Upper lobe of left lung (tissue), 6 donors: ENCODE results near the gene IMP3. TPM values are rescaled to one million over a fixed set of nuclear protein-coding genes. Genes with fewer than 3 reads are reported as not detected.

Experiments used
- ATAC-seq, 2 donors: fragments of 200-7000 bp; cut with Tn5 transposase; one replicate each; pipeline ENCODE4 v1.9.1; 2022; ENCODE audit warnings: mild to moderate bottlenecking in 2 of 2, moderate library complexity in 2 of 2; ENCODE audit not compliant: low FRiP score in 2 of 2
- DNase-seq, 2 donors: peaks; one replicate each; pipeline ENCODE4 v3.0.0-alpha.2; 2019 to 2020
- H3K27ac ChIP-seq, 4 donors: fragments of 200-600 bp; sonication (generic); one replicate each; pipeline ENCODE4 v1.5.1; 2016 to 2019
- H3K27me3 ChIP-seq, 4 donors: fragments of 200-600 bp; sonication (generic); one replicate each; pipeline ENCODE4 v1.5.1; 2017 to 2019
- H3K36me3 ChIP-seq, 4 donors: fragments of 200-600 bp; sonication (generic); one replicate each; pipeline ENCODE4 v1.5.1; 2016 to 2019
- H3K4me1 ChIP-seq, 4 donors: fragments of 200-600 bp; sonication (generic); one replicate each; pipeline ENCODE4 v1.5.1; 2018 to 2019
- H3K4me3 ChIP-seq, 4 donors: fragments of 200-600 bp; sonication (generic); one replicate each; pipeline ENCODE4 v1.5.1; 2017 to 2019; ENCODE audit warnings: mild to moderate bottlenecking in 2 of 4, moderate library complexity in 1 of 4
- H3K9me3 ChIP-seq, 4 donors: fragments of 200-600 bp; sonication (generic); one replicate each; pipeline ENCODE4 v1.5.1; 2018 to 2019
- EP300 ChIP-seq, 4 donors: sonication (generic); formaldehyde crosslinking; IDR thresholded peaks; one replicate each; pipeline ENCODE4 v1.5.1; 2017; ENCODE audit warnings: antibody characterized with exemption in 4 of 4, control low read depth in 2 of 4
- POLR2A ChIP-seq, 4 donors: fragments of 450-650 bp; IDR thresholded peaks; one replicate each; pipeline ENCODE4 v1.5.1; 2016 to 2017; ENCODE audit warnings: antibody characterized with exemption in 4 of 4, mild to moderate bottlenecking in 2 of 4
- POLR2AphosphoS5 ChIP-seq, 2 donors: sonication (generic); formaldehyde crosslinking; IDR thresholded peaks; one replicate each; pipeline ENCODE4 v1.5.1; 2017; ENCODE audit warnings: antibody characterized with exemption in 2 of 2
- WGBS, 2 donors: methylation state at CpG; one replicate each; pipeline ENCODE4 v1.1.5; 2017 to 2018; 5-methylcytosine and 5-hydroxymethylcytosine counted together
- total RNA-seq, 6 donors: library from RNA; depleted of rRNA in 4 of 6; stranded (reverse); fragments of >200 nt in 4 of 6; gene quantifications; one replicate each; pipeline versions ENCODE4 v1.1.0 to v1.2.1, GENCODE V29; 2016 to 2021
- TF ChIP-seq, protein P1 (sequence below), 6 experiments: fragments of 450-650 bp in 4 of 6; fragments of 200-600 bp in 2 of 6; sonication (generic) in 2 of 6; IDR thresholded peaks; one replicate each; pipeline ENCODE4 v1.5.1; 2016 to 2019; ENCODE audit warnings: antibody characterized with exemption in 6 of 6
- donor health status: DM: no; HTN: no; CAD: no; lungs with moderate emphysema.
- donor health status: DM: no; HTN: yes; CAD: no; lungs with severe emphysema.

The IMP3 gene
- total RNA-seq, 6 donors from 2014 or later, result 64.3 to 183 (median 70.2) TPM

DNA sequence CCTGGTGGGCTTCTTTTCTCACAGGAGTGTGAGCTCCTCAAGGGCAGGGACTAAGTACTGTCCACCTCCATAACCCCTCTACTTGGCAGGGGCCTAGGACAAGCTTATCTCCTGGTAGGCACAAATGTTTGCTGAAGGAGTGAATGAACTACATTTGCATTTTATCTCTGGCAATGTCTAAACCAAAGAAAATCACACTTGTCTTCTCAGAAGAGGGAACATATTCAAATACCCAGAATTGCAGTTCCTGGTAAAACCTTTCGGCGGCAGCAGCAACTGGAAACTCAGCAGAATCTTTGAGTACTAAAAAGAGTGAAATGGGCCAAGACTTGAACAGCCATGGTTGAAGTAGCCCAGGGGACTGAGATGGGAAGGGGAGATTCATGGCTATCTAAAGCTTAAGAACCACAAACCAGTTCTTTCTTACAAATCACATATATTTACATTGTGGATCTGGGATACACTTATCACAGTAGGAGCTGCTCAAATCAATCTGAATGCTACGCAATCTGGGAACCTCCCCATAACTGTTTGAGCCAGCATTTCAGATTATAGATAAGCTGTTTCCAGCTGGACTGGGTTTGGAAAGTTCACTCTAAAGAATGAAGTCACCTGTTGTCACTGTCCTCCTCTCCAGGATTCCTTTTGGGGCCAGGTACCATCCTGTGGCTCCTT lies 42.2 kb downstream of the IMP3 start:
- WGBS, 2 donors, result 55 to 62% methylated on average over 3 of the region's 3 CpGs
- Histone ChIP-seq H3K27ac (peak overlapping the region in 3 of 4 donors; percentile 13 to 46 (median 15)), H3K36me3 (peaks cover 0 to 75% (median 17%) of the 10 kb centered on the region in 4 donors), H3K4me3 (no peak overlapping the region), H3K9me3 (no peaks in the 10 kb centered on the region), H3K27me3 (no peaks in the 10 kb centered on the region), H3K4me1 (peaks cover 4 to 20% (median 10%) of the 10 kb centered on the region in 4 donors)
- TF ChIP-seq, protein P1, sequence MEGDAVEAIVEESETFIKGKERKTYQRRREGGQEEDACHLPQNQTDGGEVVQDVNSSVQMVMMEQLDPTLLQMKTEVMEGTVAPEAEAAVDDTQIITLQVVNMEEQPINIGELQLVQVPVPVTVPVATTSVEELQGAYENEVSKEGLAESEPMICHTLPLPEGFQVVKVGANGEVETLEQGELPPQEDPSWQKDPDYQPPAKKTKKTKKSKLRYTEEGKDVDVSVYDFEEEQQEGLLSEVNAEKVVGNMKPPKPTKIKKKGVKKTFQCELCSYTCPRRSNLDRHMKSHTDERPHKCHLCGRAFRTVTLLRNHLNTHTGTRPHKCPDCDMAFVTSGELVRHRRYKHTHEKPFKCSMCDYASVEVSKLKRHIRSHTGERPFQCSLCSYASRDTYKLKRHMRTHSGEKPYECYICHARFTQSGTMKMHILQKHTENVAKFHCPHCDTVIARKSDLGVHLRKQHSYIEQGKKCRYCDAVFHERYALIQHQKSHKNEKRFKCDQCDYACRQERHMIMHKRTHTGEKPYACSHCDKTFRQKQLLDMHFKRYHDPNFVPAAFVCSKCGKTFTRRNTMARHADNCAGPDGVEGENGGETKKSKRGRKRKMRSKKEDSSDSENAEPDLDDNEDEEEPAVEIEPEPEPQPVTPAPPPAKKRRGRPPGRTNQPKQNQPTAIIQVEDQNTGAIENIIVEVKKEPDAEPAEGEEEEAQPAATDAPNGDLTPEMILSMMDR (IDR thresholded peaks at IDR 0.05), result peak in 4 of 6 experiments; percentile 35 to 44 (median 39)
- TF ChIP-seq POLR2AphosphoS5 (IDR thresholded peaks at IDR 0.05), result no peak
- ATAC-seq, result no peak
- no peak for DNase-seq

DNA sequence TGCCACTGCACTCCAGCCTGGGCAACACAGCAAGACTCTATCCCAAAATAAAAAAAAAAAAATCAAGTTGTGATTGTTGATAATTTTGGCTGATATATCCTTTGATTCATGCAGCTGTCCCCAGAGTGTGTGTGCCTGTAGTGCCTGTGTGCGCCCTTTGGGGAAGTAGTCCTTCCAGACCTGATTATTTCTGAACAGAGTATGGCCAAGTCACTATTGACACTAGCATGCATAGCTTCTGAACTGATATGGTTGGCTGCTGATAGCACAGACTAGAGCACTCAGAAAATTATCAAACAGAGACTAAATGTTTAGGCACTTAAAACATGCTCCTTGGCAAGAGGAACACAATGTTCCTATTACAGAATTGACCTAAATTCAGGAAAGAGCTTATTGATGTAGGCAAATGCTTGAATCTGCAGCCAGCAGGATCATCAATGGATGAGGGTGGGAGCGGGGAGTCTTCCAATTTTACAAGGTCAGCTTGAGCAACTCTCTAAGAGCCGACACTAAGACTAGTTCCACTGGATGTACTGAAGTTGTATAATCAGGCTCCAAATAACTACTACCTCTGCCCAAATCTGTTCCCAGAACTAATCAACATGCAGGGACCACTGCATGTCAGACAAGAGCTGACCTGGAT lies 43.2 kb downstream of the IMP3 start:
- no peak for DNase-seq
- 79 to 82% methylated on average over 3 of the region's 3 CpGs for WGBS, 2 donors

DNA sequence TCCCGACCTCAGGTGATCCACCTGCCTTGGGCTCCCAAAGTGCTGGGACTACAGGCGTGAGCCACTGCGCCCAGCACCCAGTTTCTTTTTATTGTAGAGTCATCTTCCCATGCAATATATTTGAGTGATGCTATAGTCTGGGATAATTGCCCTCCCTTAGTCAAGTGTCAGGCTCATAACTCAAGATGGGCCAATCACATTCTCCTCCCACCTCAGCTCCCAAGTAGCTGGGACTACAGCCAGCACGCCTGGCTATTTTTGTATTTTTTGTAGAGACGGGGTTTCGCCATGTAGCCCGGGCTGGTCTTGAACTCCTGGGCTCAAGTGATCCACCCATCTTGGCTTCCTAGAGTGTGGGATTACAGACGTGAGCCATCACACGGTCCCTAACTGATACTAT lies 45.7 kb downstream of the IMP3 start:
- TF ChIP-seq, protein P1 (IDR thresholded peaks at IDR 0.05), result no peak
- TF ChIP-seq POLR2AphosphoS5 (IDR thresholded peaks at IDR 0.05) (no peak), EP300 (IDR thresholded peaks at IDR 0.05) (no peak), POLR2A (IDR thresholded peaks at IDR 0.05) (no peak)
- Histone ChIP-seq H3K4me3 (no peak overlapping the region), H3K27ac (no peak overlapping the region), H3K36me3 (peaks cover 0 to 49% (median 9%) of the 10 kb centered on the region in 4 donors), H3K27me3 (no peaks in the 10 kb centered on the region), H3K9me3 (no peaks in the 10 kb centered on the region), H3K4me1 (peaks cover 4 to 18% (median 10%) of the 10 kb centered on the region in 4 donors)
- DNase-seq, result no peak
- WGBS, 2 donors, result 93 to 97% methylated on average over 9 of the region's 9 CpGs
- no peak for ATAC-seq

More for the DNA sequence above, 43.2 kb downstream of the IMP3 start:
- H3K27ac ChIP-seq, result no peak overlapping the region
- H3K4me1 ChIP-seq, result peaks cover 4 to 20% (median 10%) of the 10 kb centered on the region in 4 donors
- no peak for TF ChIP-seq POLR2AphosphoS5 (IDR thresholded peaks at IDR 0.05)
- TF ChIP-seq, protein P1 (IDR thresholded peaks at IDR 0.05), result no peak
- no peak for TF ChIP-seq EP300 (IDR thresholded peaks at IDR 0.05)
- TF ChIP-seq POLR2A (IDR thresholded peaks at IDR 0.05), result no peak
- no peaks in the 10 kb centered on the region for H3K9me3 ChIP-seq
- H3K36me3 ChIP-seq, result peaks cover 0 to 69% (median 20%) of the 10 kb centered on the region in 4 donors
- H3K27me3 ChIP-seq, result no peaks in the 10 kb centered on the region
- H3K4me3 ChIP-seq, result no peak overlapping the region
- no peak for ATAC-seq

DNA sequence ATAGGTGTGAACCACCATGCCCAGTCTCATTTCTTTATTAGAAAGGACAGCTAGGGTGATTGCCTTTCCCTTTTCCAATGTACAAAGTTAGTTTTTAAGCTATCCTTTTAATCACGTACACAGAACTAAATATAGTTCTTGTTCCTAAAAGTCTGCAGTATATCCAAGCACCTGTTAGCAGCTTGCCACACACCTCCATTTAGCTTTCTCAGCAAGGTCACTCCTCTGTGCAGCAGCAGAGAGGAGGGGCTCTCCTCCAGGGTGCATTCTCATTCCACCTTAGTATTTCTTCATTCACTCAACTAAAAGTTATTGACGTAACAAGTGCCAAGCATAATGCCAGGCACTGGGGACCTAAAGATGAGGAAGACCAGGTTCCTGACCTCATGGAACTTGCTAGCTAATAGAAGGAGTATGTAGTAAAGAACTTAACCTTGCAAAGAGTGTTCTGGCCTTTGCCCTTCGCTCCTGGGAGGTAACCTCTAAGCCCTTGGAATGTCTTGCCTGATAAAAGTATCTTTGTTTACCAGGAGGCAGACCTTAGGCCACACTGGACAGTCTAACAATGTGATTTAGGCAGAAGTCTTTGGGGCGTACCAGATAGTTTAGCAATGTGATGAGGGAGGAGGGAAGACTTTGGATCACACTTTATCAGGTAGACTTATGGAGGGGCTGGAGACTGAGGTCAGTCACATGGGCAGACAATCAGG lies 48.2 kb downstream of the IMP3 start:
- no peak overlapping the region for H3K27ac ChIP-seq
- peaks cover 0 to 30% (median 9%) of the 10 kb centered on the region in 4 donors for H3K36me3 ChIP-seq
- H3K9me3 ChIP-seq, result no peaks in the 10 kb centered on the region
- H3K27me3 ChIP-seq, result no peaks in the 10 kb centered on the region
- 92 to 94% methylated on average over 4 of the region's 4 CpGs for WGBS, 2 donors
- no peak for DNase-seq
- no peak for ATAC-seq
- H3K4me3 ChIP-seq, result no peak overlapping the region
- peaks cover 0 to under 1% (median under 1%) of the 10 kb centered on the region in 4 donors for H3K4me1 ChIP-seq
- TF ChIP-seq POLR2A (IDR thresholded peaks at IDR 0.05) (no peak), EP300 (IDR thresholded peaks at IDR 0.05) (no peak), POLR2AphosphoS5 (IDR thresholded peaks at IDR 0.05) (no peak)
- TF ChIP-seq, protein P1 (IDR thresholded peaks at IDR 0.05), result no peak
